ENCODE results near the gene TMEM144.

Gene TMEM144

DNA sequence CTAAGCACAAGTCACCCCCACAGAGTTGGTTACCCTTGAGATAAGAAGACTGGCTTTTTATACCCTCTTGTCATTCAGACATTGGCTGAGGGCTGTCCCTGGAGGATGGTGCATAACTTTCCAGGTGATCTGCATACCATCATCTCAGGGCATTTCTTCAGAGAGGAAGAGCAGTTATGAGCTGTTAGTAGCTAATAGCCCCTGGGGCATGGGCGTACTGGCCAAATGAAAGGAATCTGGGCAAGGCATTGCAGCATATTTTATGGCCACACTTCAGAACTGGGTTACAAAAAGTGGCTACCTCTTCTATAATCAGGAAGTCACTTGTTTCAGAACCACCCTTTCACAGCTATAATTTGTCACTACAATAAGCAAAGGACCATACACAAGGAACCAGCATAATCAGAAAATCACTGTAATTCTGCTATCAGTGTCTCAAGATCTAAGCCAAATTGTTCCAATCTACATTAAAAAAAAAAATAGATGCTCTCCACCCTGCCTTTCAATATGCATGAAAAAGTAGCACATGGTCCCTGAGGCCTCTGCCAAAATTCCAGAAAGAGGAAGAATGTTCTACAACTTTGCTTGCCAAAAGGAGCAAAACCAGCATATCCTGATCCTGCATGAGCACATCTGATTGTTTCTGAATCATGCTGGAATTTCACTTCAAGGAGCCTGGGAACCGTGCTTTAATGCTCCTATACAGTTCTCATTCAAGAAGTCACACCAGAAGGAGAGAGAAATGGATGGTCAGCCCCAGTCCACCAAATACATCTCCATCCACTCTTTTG lies 92.0 kb downstream of the TMEM144 start:
- DNase-seq, result no peak

DNA sequence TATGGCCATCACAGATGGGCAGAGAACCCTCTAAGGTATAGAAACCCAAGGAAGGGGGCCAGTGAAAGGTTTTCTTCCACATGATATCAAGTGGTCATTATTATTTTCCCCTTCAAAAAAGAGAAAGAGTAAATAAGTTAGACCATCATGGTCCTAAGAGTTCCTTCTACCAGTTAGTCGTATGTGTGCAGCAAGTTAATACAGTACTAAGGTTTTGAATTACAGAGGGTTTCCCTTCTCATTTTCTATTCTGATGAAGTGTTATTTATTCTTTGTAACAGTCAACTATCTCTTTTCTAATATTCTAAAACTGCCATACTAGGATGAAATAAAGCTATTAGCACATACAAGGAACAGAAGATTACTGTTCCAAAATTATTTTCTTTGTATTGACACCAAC lies 94.4 kb downstream of the TMEM144 start:
- DNase-seq, result no peak
